Measurements from ENCODE around the gene PCDHB16. TPM values are rescaled to one million over a fixed set of nuclear protein-coding genes. Genes with fewer than 3 reads are reported as not detected.
"Not testable (repeated sequence)": the region's sequence is repeated elsewhere in the genome, so short reads cannot be mapped to it uniquely, and the experiment has no call there.

PCDHB16 gene
- polyA plus RNA-seq, 2 donors: 0.08 to 0.16 TPM

DNA sequence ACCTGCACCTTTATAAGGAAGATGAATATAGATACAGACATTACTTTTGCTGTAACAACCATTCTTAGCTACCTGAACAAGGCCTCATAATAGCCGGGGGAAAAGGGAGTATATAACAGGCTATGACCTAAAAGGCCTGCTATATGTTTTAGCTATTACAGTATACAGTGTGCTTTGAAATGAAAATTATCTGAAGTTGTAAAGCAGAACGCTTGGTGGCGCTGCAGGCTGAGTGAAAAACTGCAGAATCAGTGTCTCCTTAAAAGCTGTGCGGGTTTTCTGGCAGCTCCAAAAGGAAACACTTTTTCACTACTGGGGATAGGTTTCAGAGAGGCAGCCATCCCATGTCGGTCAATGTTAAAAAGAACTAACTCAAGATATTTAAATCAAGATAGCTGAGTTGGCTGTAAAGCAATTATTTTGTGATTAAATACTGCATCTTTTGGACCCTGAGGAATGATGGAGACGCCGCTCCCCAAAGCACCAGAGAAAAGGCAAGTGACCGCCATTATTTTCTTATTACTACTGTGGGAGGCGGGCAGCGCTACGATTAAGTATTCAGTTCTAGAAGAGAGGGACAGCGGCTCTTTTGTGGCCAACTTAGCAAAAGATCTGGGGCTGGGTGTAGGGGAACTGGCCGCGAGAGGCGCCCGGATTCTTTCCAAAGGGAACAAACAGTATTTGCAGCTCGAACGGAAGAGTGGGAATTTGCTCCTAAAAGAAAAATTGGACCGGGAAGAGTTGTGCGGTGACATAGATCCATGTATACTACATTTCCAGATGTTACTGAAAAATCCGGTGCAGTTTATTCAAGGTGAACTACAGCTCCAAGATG, 26.4 kb upstream of the PCDHB16 start:
- Histone ChIP-seq H3K4me3 (ENCODE audit: low read depth in 1 of 2, low read length in 2 of 2) (no peak overlapping the region), H3K27me3 (ENCODE audit: control insufficient read depth in 1 of 2, insufficient read depth in 2 of 2, low read length in 2 of 2) (no peaks in the 10 kb centered on the region), H3K9me3 (ENCODE audit: control insufficient read depth in 2 of 2, insufficient read depth in 1 of 2, low read depth in 1 of 2, low read length in 1 of 2) (peaks cover 13 to 24% of the 10 kb centered on the region in 2 donors), H3K36me3 (ENCODE audit: control insufficient read depth in 2 of 2, insufficient read depth in 2 of 2, low read length in 1 of 2) (no peaks in the 10 kb centered on the region), H3K27ac (ENCODE audit: low read depth in 2 of 2, low read length in 1 of 2) (no peak overlapping the region), H3K4me1 (ENCODE audit: control insufficient read depth in 2 of 2, insufficient read depth in 2 of 2, low read length in 1 of 2) (peaks cover 0 to under 1% of the 10 kb centered on the region in 2 donors)
- WGBS, 2 donors: 30 to 38% methylated on average over 21 of the region's 21 CpGs

DNA sequence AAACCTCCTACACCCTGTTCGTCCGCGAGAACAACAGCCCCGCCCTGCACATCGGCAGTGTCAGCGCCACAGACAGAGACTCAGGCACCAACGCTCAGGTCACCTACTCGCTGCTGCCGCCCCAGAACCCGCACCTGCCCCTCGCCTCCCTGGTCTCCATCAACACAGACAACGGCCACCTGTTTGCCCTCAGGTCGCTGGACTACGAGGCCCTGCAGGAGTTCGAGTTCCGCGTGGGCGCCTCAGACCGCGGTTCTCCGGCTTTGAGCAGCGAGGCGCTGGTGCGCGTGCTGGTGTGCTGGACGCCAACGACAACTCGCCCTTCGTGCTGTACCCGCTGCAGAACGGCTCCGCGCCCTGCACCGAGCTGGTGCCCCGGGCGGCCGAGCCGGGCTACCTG, 24.8 kb upstream of the PCDHB16 start:
- WGBS, 2 donors: 39 to 47% methylated on average over 31 to 38 of the region's 38 CpGs
- not testable (repeated sequence) for H3K36me3 ChIP-seq (ENCODE audit: control insufficient read depth in 2 of 2, insufficient read depth in 2 of 2, low read length in 1 of 2); H3K4me3 ChIP-seq (ENCODE audit: low read depth in 1 of 2, low read length in 2 of 2); H3K27ac ChIP-seq (ENCODE audit: low read depth in 2 of 2, low read length in 1 of 2); H3K4me1 ChIP-seq (ENCODE audit: control insufficient read depth in 2 of 2, insufficient read depth in 2 of 2, low read length in 1 of 2); H3K27me3 ChIP-seq (ENCODE audit: control insufficient read depth in 1 of 2, insufficient read depth in 2 of 2, low read length in 2 of 2)
- peaks cover 9 to 12% of the 10 kb centered on the region in 2 donors for H3K9me3 ChIP-seq (ENCODE audit: control insufficient read depth in 2 of 2, insufficient read depth in 1 of 2, low read depth in 1 of 2, low read length in 1 of 2)

DNA sequence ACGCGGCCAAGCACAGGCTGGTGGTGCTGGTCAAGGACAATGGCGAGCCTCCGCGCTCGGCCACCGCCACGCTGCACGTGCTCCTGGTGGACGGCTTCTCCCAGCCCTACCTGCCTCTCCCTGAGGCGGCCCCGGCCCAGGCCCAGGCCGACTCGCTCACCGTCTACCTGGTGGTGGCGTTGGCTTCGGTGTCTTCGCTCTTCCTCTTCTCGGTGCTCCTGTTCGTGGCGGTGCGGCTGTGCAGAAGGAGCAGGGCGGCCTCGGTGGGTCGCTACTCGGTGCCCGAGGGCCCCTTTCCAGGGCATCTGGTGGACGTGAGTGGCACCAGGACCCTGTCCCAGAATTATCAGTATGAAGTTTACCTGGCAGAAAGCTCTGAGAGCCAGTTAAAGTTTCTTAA, 24.3 kb upstream of the PCDHB16 start:
- WGBS, 2 donors: 40 to 46% methylated on average over 14 to 22 of the region's 28 CpGs
- H3K36me3 ChIP-seq (ENCODE audit: control insufficient read depth in 2 of 2, insufficient read depth in 2 of 2, low read length in 1 of 2): not testable (repeated sequence)
- H3K9me3 ChIP-seq (ENCODE audit: control insufficient read depth in 2 of 2, insufficient read depth in 1 of 2, low read depth in 1 of 2, low read length in 1 of 2): peaks cover 9 to 12% of the 10 kb centered on the region in 2 donors

DNA sequence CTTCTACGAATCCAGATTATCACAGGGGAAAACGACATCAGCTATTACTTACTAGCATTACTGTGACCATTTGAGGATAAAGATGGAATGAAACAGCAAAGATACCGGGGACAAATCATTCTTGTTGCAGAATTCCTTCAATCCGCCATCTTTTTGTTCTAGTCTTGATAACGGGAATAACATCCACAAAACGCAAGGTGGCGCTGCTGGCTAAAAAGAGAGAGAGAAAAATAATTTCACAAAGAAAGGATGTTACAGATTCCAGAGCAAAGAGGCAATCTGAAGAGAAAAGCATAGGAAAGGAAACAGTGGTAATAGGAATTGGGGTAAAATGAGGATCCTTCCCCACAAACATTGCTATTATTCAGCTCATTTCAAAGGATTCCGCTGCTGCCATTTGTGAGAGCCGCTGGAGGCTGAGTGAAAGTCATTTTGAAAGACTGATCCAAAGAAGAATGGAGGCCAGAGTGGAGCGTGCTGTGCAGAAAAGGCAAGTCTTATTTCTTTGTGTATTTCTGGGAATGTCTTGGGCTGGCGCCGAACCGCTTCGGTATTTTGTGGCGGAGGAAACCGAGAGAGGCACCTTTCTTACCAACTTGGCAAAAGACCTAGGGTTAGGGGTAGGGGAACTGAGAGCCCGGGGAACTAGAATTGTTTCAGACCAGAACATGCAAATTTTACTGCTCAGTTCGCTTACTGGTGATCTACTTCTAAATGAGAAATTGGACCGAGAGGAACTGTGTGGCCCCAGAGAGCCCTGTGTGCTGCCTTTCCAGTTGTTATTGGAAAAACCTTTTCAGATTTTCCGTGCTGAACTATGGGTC, 9.6 kb upstream of the PCDHB16 start, which contains the start of gene PCDHB7:
PCDHB7 (plus strand) TSS at position 264 of the 824 bp plus-strand sequence; CDS start at position 456, 192 bp downstream.
- no peak within 1 kb of the TSS for H3K27ac ChIP-seq (ENCODE audit: low read depth in 2 of 2, low read length in 1 of 2)
- H3K27me3 ChIP-seq (ENCODE audit: control insufficient read depth in 1 of 2, insufficient read depth in 2 of 2, low read length in 2 of 2): no peaks in the 10 kb centered on the region
- H3K9me3 ChIP-seq (ENCODE audit: control insufficient read depth in 2 of 2, insufficient read depth in 1 of 2, low read depth in 1 of 2, low read length in 1 of 2): peaks cover 11 to 17% of the 10 kb centered on the region in 2 donors
- H3K4me3 ChIP-seq (ENCODE audit: low read depth in 1 of 2, low read length in 2 of 2): no peak within 1 kb of the TSS
- 28 to 35% methylated on average over 20 of the region's 20 CpGs for WGBS, 2 donors
- no peaks in the 10 kb centered on the region for H3K36me3 ChIP-seq (ENCODE audit: control insufficient read depth in 2 of 2, insufficient read depth in 2 of 2, low read length in 1 of 2)
- H3K4me1 ChIP-seq (ENCODE audit: control insufficient read depth in 2 of 2, insufficient read depth in 2 of 2, low read length in 1 of 2): no peaks in the 10 kb centered on the region

More for the DNA sequence above, 24.3 kb upstream of the PCDHB16 start:
- not testable (repeated sequence) for H3K27ac ChIP-seq (ENCODE audit: low read depth in 2 of 2, low read length in 1 of 2); H3K27me3 ChIP-seq (ENCODE audit: control insufficient read depth in 1 of 2, insufficient read depth in 2 of 2, low read length in 2 of 2); H3K4me1 ChIP-seq (ENCODE audit: control insufficient read depth in 2 of 2, insufficient read depth in 2 of 2, low read length in 1 of 2); H3K4me3 ChIP-seq (ENCODE audit: low read depth in 1 of 2, low read length in 2 of 2)

DNA sequence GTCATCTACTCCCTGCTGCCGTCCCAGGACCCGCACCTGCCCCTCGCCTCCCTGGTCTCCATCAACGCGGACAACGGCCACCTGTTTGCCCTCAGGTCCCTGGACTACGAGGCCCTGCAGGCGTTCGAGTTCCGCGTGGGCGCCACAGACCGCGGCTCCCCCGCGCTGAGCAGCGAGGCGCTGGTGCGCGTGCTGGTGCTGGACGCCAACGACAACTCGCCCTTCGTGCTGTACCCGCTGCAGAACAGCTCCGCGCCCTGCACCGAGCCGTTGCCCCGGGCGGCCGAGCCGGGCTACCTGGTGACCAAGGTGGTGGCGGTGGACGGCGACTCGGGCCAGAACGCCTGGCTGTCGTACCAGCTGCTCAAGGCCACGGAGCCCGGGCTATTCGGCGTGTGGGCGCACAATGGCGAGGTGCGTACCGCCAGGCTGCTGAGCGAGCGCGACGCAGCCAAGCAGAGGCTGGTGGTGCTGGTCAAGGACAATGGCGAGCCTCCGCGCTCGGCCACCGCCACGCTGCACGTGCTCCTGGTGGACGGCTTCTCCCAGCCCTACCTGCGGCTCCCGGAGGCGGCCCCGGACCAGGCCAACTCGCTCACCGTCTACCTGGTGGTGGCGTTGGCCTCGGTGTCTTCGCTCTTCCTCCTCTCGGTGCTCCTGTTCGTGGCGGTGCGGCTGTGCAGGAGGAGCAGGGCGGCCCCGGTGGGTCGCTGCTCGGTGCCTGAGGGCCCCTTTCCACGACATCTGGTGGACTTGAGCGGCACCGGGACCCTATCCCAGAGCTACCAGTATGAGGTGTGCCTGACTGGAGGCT, 7.7 kb upstream of the PCDHB16 start:
- WGBS, 2 donors: 46 to 54% methylated on average over 67 to 79 of the region's 79 CpGs
- not testable (repeated sequence) for H3K27ac ChIP-seq (ENCODE audit: low read depth in 2 of 2, low read length in 1 of 2); H3K4me1 ChIP-seq (ENCODE audit: control insufficient read depth in 2 of 2, insufficient read depth in 2 of 2, low read length in 1 of 2); H3K36me3 ChIP-seq (ENCODE audit: control insufficient read depth in 2 of 2, insufficient read depth in 2 of 2, low read length in 1 of 2); H3K4me3 ChIP-seq (ENCODE audit: low read depth in 1 of 2, low read length in 2 of 2); H3K27me3 ChIP-seq (ENCODE audit: control insufficient read depth in 1 of 2, insufficient read depth in 2 of 2, low read length in 2 of 2)
- H3K9me3 ChIP-seq (ENCODE audit: control insufficient read depth in 2 of 2, insufficient read depth in 1 of 2, low read depth in 1 of 2, low read length in 1 of 2): peaks cover 11 to 20% of the 10 kb centered on the region in 2 donors

DNA sequence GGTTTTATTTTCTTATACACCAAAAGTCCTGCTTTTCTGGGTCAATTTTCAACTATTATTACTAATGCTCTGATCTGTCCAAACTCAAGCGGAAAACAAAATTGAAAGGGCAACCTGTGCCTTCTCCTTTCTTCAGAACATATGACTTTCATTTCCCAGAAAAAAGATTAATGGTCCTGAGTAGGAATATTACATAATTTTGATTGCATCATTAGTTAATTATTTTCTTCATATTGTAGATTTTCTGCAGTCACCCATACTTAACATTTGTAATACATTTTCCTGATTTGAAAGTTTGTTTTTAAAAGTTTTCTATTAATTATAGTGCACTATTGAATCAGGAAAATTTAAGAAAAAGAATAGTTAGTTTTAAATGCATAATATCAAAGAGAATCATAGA, 6.3 kb upstream of the PCDHB16 start:
- Histone ChIP-seq H3K27ac (ENCODE audit: low read depth in 2 of 2, low read length in 1 of 2) (no peak overlapping the region), H3K36me3 (ENCODE audit: control insufficient read depth in 2 of 2, insufficient read depth in 2 of 2, low read length in 1 of 2) (no peaks in the 10 kb centered on the region), H3K9me3 (ENCODE audit: control insufficient read depth in 2 of 2, insufficient read depth in 1 of 2, low read depth in 1 of 2, low read length in 1 of 2) (peaks cover 13 to 24% of the 10 kb centered on the region in 2 donors), H3K27me3 (ENCODE audit: control insufficient read depth in 1 of 2, insufficient read depth in 2 of 2, low read length in 2 of 2) (no peaks in the 10 kb centered on the region), H3K4me1 (ENCODE audit: control insufficient read depth in 2 of 2, insufficient read depth in 2 of 2, low read length in 1 of 2) (no peaks in the 10 kb centered on the region), H3K4me3 (ENCODE audit: low read depth in 1 of 2, low read length in 2 of 2) (no peak overlapping the region)
- 47 to 62% methylated on average over 1 of the region's 1 CpG for WGBS, 2 donors

DNA sequence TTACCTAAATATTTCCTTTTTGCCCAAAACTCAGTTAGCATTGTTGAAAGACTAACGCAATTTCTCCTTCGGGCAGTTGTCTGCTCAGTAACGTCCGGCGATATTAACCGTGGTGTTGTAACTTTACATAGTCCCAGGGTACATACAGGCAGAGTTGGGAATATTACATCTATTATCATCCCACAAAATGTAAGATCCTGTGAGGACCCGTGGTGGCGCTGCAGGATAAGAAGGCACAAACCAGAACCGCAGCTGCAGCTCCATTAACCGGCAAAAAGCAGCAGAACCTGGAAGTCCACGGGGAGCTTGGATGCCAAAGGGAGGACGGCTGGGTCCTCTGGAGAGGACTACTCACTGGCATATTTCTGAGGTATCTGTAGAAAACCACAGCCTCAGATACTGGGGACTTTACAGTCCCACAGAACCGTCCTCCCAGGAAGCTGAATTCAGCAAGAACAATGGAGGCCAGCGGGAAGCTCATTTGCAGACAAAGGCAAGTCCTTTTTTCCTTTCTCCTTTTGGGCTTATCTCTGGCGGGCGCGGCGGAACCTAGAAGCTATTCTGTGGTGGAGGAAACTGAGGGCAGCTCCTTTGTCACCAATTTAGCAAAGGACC, 4.5 kb upstream of the PCDHB16 start, which contains the start of gene PCDHB8:
PCDHB8 (plus strand) TSS at position 214 of the 615 bp plus-strand sequence; CDS start at position 459, 245 bp downstream.
- H3K4me1 ChIP-seq (ENCODE audit: control insufficient read depth in 2 of 2, insufficient read depth in 2 of 2, low read length in 1 of 2); H3K36me3 ChIP-seq (ENCODE audit: control insufficient read depth in 2 of 2, insufficient read depth in 2 of 2, low read length in 1 of 2); H3K27me3 ChIP-seq (ENCODE audit: control insufficient read depth in 1 of 2, insufficient read depth in 2 of 2, low read length in 2 of 2); H3K27ac ChIP-seq (ENCODE audit: low read depth in 2 of 2, low read length in 1 of 2); H3K4me3 ChIP-seq (ENCODE audit: low read depth in 1 of 2, low read length in 2 of 2): not testable (repeated sequence)
- WGBS, 2 donors: 28 to 31% methylated on average over 14 to 16 of the region's 18 CpGs
- peaks cover 15 to 30% of the 10 kb centered on the region in 2 donors for H3K9me3 ChIP-seq (ENCODE audit: control insufficient read depth in 2 of 2, insufficient read depth in 1 of 2, low read depth in 1 of 2, low read length in 1 of 2)

DNA sequence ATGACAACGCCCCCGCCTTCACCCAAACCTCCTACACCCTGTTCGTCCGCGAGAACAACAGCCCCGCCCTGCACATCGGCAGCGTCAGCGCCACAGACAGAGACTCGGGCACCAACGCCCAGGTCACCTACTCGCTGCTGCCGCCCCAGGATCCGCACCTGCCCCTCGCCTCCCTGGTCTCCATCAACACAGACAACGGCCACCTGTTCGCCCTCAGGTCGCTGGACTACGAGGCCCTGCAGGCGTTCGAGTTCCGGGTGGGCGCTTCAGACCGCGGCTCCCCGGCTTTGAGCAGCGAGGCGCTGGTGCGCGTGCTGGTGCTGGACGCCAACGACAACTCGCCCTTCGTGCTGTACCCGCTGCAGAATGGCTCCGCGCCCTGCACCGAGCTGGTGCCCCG, 2.8 kb upstream of the PCDHB16 start:
- H3K27ac ChIP-seq (ENCODE audit: low read depth in 2 of 2, low read length in 1 of 2); H3K36me3 ChIP-seq (ENCODE audit: control insufficient read depth in 2 of 2, insufficient read depth in 2 of 2, low read length in 1 of 2); H3K4me3 ChIP-seq (ENCODE audit: low read depth in 1 of 2, low read length in 2 of 2); H3K4me1 ChIP-seq (ENCODE audit: control insufficient read depth in 2 of 2, insufficient read depth in 2 of 2, low read length in 1 of 2); H3K27me3 ChIP-seq (ENCODE audit: control insufficient read depth in 1 of 2, insufficient read depth in 2 of 2, low read length in 2 of 2): not testable (repeated sequence)
- 45 to 50% methylated on average over 27 to 35 of the region's 39 CpGs for WGBS, 2 donors
- peaks cover 8 to 26% of the 10 kb centered on the region in 2 donors for H3K9me3 ChIP-seq (ENCODE audit: control insufficient read depth in 2 of 2, insufficient read depth in 1 of 2, low read depth in 1 of 2, low read length in 1 of 2)

DNA sequence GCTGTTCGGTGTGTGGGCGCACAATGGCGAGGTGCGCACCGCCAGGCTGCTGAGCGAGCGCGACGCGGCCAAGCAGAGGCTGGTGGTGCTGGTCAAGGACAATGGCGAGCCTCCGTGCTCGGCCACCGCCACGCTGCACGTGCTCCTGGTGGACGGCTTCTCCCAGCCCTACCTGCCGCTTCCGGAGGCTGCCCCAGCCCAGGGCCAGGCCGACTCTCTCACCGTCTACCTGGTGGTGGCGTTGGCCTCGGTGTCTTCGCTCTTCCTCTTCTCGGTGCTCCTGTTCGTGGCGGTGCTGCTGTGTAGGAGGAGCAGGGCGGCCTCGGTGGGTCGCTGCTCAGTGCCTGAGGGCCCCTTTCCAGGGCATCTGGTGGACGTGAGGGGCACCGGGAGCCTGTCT, 2.3 kb upstream of the PCDHB16 start:
- not testable (repeated sequence) for H3K27me3 ChIP-seq (ENCODE audit: control insufficient read depth in 1 of 2, insufficient read depth in 2 of 2, low read length in 2 of 2); H3K36me3 ChIP-seq (ENCODE audit: control insufficient read depth in 2 of 2, insufficient read depth in 2 of 2, low read length in 1 of 2); H3K27ac ChIP-seq (ENCODE audit: low read depth in 2 of 2, low read length in 1 of 2); H3K4me1 ChIP-seq (ENCODE audit: control insufficient read depth in 2 of 2, insufficient read depth in 2 of 2, low read length in 1 of 2); H3K4me3 ChIP-seq (ENCODE audit: low read depth in 1 of 2, low read length in 2 of 2)
- WGBS, 2 donors: 40 to 41% methylated on average over 20 to 32 of the region's 32 CpGs
- peaks cover 4 to 24% of the 10 kb centered on the region in 2 donors for H3K9me3 ChIP-seq (ENCODE audit: control insufficient read depth in 2 of 2, insufficient read depth in 1 of 2, low read depth in 1 of 2, low read length in 1 of 2)
